CD14-positive monocyte (primary cell): Measurements from ENCODE around the gene GEN1. TPM values are rescaled to one million over a fixed set of nuclear protein-coding genes. Genes with fewer than 3 reads are reported as not detected.

Experiments
- DNase-seq, 3 donors: peaks; one replicate each; pipeline ENCODE4 v3.0.0-alpha.2; 2011 to 2022
- H2AFZ ChIP-seq: 2 replicates; pipeline ENCODE4 v1.6.0; 2012; ENCODE audit warnings: mild to moderate bottlenecking, low read depth, low read length, inconsistent platforms; ENCODE audit not compliant: insufficient read depth, poor library complexity, severe bottlenecking
- H3K27ac ChIP-seq, 2 donors: 1 replicate in 1 of 2; 2 replicates in 1 of 2; pipeline ENCODE4 v1.5.1; 2012 to 2013; ENCODE audit warnings: low read length in 2 of 2, control low read depth in 1 of 2, inconsistent platforms in 1 of 2, low read depth in 1 of 2, mild to moderate bottlenecking in 1 of 2
- H3K27me3 ChIP-seq, 2 donors: one replicate each; pipeline versions ENCODE4 v1.6.0 to v1.6.1; 2011 to 2013; ENCODE audit warnings: low read length in 2 of 2; ENCODE audit not compliant: control insufficient read depth in 2 of 2, insufficient read depth in 2 of 2
- H3K36me3 ChIP-seq, 2 donors: replicated peaks in 1 of 2; 1 replicate in 1 of 2; 2 replicates in 1 of 2; pipeline versions ENCODE4 v1.5.1 to v1.6.1; 2012 to 2013; ENCODE audit warnings: low read length in 2 of 2, control low read depth in 1 of 2, inconsistent platforms in 1 of 2, mild to moderate bottlenecking in 1 of 2; ENCODE audit not compliant: insufficient read depth in 2 of 2, control insufficient read depth in 1 of 2
- H3K4me1 ChIP-seq, 2 donors: 1 replicate in 1 of 2; 2 replicates in 1 of 2; pipeline versions ENCODE4 v1.5.1 to v1.6.1; 2012 to 2013; ENCODE audit warnings: low read length in 2 of 2, control low read depth in 1 of 2, inconsistent platforms in 1 of 2, mild to moderate bottlenecking in 1 of 2, moderate library complexity in 1 of 2; ENCODE audit not compliant: insufficient read depth in 2 of 2, control insufficient read depth in 1 of 2
- H3K4me2 ChIP-seq: replicated peaks from 2 replicates; pipeline ENCODE3; 2012; ENCODE audit warnings: low read length, moderate library complexity, mild to moderate bottlenecking; ENCODE audit not compliant: poor library complexity, severe bottlenecking; ENCODE audit errors: extremely low read depth
- H3K4me3 ChIP-seq, 3 experiments: fragments of 200-600 bp in 1 of 3; sonication (generic) in 1 of 3; replicated peaks in 1 of 3; 1 replicate in 2 of 3; 2 replicates in 1 of 3; pipeline ENCODE4 v1.5.1; 2011 to 2013; ENCODE audit warnings: low read length in 3 of 3, mild to moderate bottlenecking in 3 of 3, control low read depth in 2 of 3, low read depth in 2 of 3, inconsistent platforms in 1 of 3, moderate library complexity in 1 of 3
- H3K79me2 ChIP-seq: 2 replicates; pipeline ENCODE4 v1.6.0; 2012; ENCODE audit warnings: mild to moderate bottlenecking, control low read depth, inconsistent platforms, low read length, moderate library complexity; ENCODE audit not compliant: insufficient read depth
- H3K9ac ChIP-seq: 2 replicates; pipeline ENCODE4 v1.6.0; 2017; ENCODE audit warnings: low read length, mild to moderate bottlenecking; ENCODE audit not compliant: insufficient read depth, poor library complexity, severe bottlenecking
- H3K9me3 ChIP-seq, 2 donors: replicated peaks in 1 of 2; 1 replicate in 1 of 2; 2 replicates in 1 of 2; pipeline versions ENCODE4 v1.5.1 to v1.6.1; 2012 to 2013; ENCODE audit warnings: low read length in 2 of 2, control low read depth in 1 of 2; ENCODE audit not compliant: control insufficient read depth in 1 of 2, insufficient read depth in 1 of 2
- H4K20me1 ChIP-seq: 2 replicates; pipeline ENCODE4 v1.6.0; 2012; ENCODE audit warnings: mild to moderate bottlenecking, low read length, control low read depth, moderate library complexity; ENCODE audit not compliant: insufficient read depth
- H3K27ac Mint-ChIP-seq, 7 donors: one replicate each; pipeline ENCODE4 v1.8.0; 2020; ENCODE audit warnings: mild to moderate bottlenecking in 7 of 7, mixed read lengths in 7 of 7, moderate library complexity in 6 of 7, inconsistent platforms in 2 of 7
- H3K27me3 Mint-ChIP-seq, 3 donors: one replicate each; pipeline ENCODE4 v1.8.0; 2021 to 2022; ENCODE audit warnings: low read depth in 3 of 3, mild to moderate bottlenecking in 3 of 3, mixed read lengths in 3 of 3, moderate library complexity in 3 of 3, inconsistent platforms in 1 of 3
- H3K36me3 Mint-ChIP-seq, 2 donors: one replicate each; pipeline ENCODE4 v1.8.0; 2020; ENCODE audit warnings: mixed read lengths in 2 of 2, inconsistent platforms in 1 of 2, mild to moderate bottlenecking in 1 of 2
- H3K4me1 Mint-ChIP-seq: one replicate; pipeline ENCODE4 v1.8.0; 2020; ENCODE audit warnings: mild to moderate bottlenecking, mixed read lengths
- H3K4me3 Mint-ChIP-seq, 2 donors: one replicate each; pipeline ENCODE4 v1.8.0; 2020; ENCODE audit warnings: mild to moderate bottlenecking in 2 of 2, mixed read lengths in 2 of 2, moderate library complexity in 1 of 2
- H3K9me3 Mint-ChIP-seq, 7 donors: one replicate each; pipeline ENCODE4 v1.8.0; 2020 to 2022; ENCODE audit warnings: mixed read lengths in 7 of 7, mild to moderate bottlenecking in 6 of 7, moderate library complexity in 6 of 7, inconsistent platforms in 2 of 7
- CTCF ChIP-seq: fragments of 200-600 bp; IDR thresholded peaks from one replicate; pipeline ENCODE4 v1.8.0; 2022; ENCODE audit warnings: antibody characterized with exemption, mild to moderate bottlenecking
- WGBS: methylation state at CpG from one replicate; pipeline ENCODE4 v1.1.5; 2013; ENCODE audit warnings: missing lambda C conversion rate; ENCODE audit not compliant: insufficient coverage; 5-methylcytosine and 5-hydroxymethylcytosine counted together
- intact Hi-C, 2 donors: fragments of 100-400 bp; cut with micrococcal nuclease; formaldehyde crosslinking; loops; one replicate each; pipeline versions ENCODE4 v1.15.0 to v1.15.1; 2023
- polyA plus RNA-seq, 3 donors: library from polyadenylated mRNA; depleted of rRNA in 1 of 3; unstranded in 2 of 3; stranded (reverse) in 1 of 3; fragments of 300-500 nt in 2 of 3; fragments of >200 nt in 1 of 3; fragmentation: Illumina TruSeq in 2 of 3; gene quantifications; 1 replicate in 2 of 3; 2 replicates in 1 of 3; pipeline ENCODE4 v1.2.3, GENCODE V29; 2012 to 2021

GEN1 gene
- polyA plus RNA-seq, 3 donors: 0.79 to 3.6 (median 0.96) TPM

- H4K20me1 ChIP-seq: no peaks in the 10 kb centered on the region
- Mint-ChIP-seq H3K36me3 (peaks cover 51 to 60% of the 10 kb centered on the region in 2 donors), H3K27ac (no peak overlapping the region), H3K4me3 (no peak overlapping the region), H3K9me3 (no peaks in the 10 kb centered on the region), H3K4me1 (no peaks in the 10 kb centered on the region), H3K27me3 (no peaks in the 10 kb centered on the region)
- no peak overlapping the region for H3K4me3 ChIP-seq
- intact Hi-C loops: no loop called here
- no peaks in the 10 kb centered on the region for H3K79me2 ChIP-seq
- no peaks in the 10 kb centered on the region for H3K9me3 ChIP-seq
- no peak overlapping the region for H3K9ac ChIP-seq
- H3K4me1 ChIP-seq: no peaks in the 10 kb centered on the region
- H2AFZ ChIP-seq: no peak overlapping the region
- H3K27ac ChIP-seq: no peak overlapping the region
- TF ChIP-seq CTCF: no peak
- no peak overlapping the region for H3K4me2 ChIP-seq
- DNase-seq: no peak
- no peaks in the 10 kb centered on the region for H3K27me3 ChIP-seq
- H3K36me3 ChIP-seq: peaks cover 52 to 92% of the 10 kb centered on the region in 2 donors
- WGBS: 97% methylated on average over 2 of the region's 2 CpGs
These were observed 44.0 kb upstream of the GEN1 start for GRCh38 chr2:17709897-17710296.

DNA sequence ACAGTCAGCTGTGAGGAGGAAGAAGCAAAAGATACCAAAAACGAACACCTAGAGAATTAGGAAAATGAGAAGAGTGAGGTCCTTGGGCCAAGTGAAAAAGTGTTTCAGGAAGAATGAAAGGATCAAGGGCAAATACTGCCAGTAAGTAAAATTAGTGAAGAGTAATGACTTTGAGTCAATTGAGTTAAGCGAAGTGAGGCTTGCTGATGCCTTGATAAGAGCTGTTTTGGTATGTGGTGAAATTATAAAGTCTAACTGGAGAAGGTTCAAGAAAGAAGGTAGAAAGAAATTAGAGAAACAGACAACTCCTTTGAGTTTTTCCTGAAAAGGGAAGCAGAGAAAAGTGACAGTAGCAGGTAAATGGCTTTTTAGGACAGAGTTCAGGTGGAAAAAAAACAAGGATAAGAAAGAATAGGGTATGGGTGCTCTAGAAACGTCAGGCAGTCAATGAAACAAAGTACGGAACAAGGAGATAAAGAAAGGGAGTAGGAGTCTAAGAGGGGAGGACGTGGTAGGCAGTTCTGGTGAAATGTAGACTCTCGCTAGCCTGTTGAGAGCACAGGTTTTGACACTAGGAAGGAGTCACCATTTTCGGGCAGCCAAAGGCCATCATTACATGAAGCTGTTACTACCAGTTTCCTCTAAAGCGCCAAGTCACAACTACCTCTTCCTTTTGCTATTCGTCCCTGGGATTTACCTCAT lies 43.2 kb upstream of the GEN1 start:
- Mint-ChIP-seq H3K4me3 (no peak overlapping the region), H3K27me3 (no peaks in the 10 kb centered on the region), H3K27ac (no peak overlapping the region), H3K4me1 (no peaks in the 10 kb centered on the region), H3K36me3 (peaks cover 50 to 59% of the 10 kb centered on the region in 2 donors), H3K9me3 (no peaks in the 10 kb centered on the region)
- no peak for DNase-seq
- no peak for TF ChIP-seq CTCF
- no peaks in the 10 kb centered on the region for H3K9me3 ChIP-seq
- no peak overlapping the region for H3K9ac ChIP-seq
- no peaks in the 10 kb centered on the region for H3K4me1 ChIP-seq
- intact Hi-C loops: no loop called here
- peaks cover 56 to 93% of the 10 kb centered on the region in 2 donors for H3K36me3 ChIP-seq
- no peak overlapping the region for H2AFZ ChIP-seq
- no peaks in the 10 kb centered on the region for H3K79me2 ChIP-seq
- no peaks in the 10 kb centered on the region for H3K27me3 ChIP-seq
- 90% methylated on average over 4 of the region's 9 CpGs for WGBS
- H3K27ac ChIP-seq: no peak overlapping the region
- H3K4me3 ChIP-seq: no peak overlapping the region
- no peaks in the 10 kb centered on the region for H4K20me1 ChIP-seq
- H3K4me2 ChIP-seq: no peak overlapping the region
